Bronchial epithelial cell (primary cell): ENCODE measurements around the gene MPHOSPH6. TPM values are rescaled to one million over a fixed set of nuclear protein-coding genes. Genes with fewer than 3 reads are reported as not detected.

ENCODE experiments used
- DNase-seq: peaks from one replicate; pipeline ENCODE4 v3.0.0-alpha.2; 2010; ENCODE audit warnings: low read depth
- FAIRE-seq: peaks from 2 replicates; lab custom pipeline; 2011; peaks lifted over from hg19 to GRCh38; lab: Jason Lieb, UNC
- H3K27me3 ChIP-seq: 2 replicates; pipeline ENCODE4 v1.5.1; 2011; ENCODE audit warnings: low read length; ENCODE audit not compliant: control insufficient read depth, insufficient read depth
- H3K36me3 ChIP-seq: 2 replicates; pipeline ENCODE4 v1.5.1; 2011; ENCODE audit warnings: low read length; ENCODE audit not compliant: control insufficient read depth, insufficient read depth
- H3K4me3 ChIP-seq: 2 replicates; pipeline ENCODE4 v1.5.1; 2011; ENCODE audit warnings: mild to moderate bottlenecking, low read depth, low read length, control low read depth
- total RNA-seq: library from RNA; depleted of rRNA; stranded (reverse); fragments of >200 nt; gene quantifications from 2 replicates; pipeline ENCODE4 v1.2.1, GENCODE V29; 2014
- TF ChIP-seq, protein P1 (sequence below): IDR thresholded peaks from 2 replicates; pipeline ENCODE4 v1.5.1; 2011; ENCODE audit warnings: mild to moderate bottlenecking, moderate library complexity, low read length, control low read depth, inconsistent platforms; ENCODE audit not compliant: insufficient read depth, severe bottlenecking

Gene MPHOSPH6
- total RNA-seq, 1 donor from 2014 or later = 91.9 TPM

DNA sequence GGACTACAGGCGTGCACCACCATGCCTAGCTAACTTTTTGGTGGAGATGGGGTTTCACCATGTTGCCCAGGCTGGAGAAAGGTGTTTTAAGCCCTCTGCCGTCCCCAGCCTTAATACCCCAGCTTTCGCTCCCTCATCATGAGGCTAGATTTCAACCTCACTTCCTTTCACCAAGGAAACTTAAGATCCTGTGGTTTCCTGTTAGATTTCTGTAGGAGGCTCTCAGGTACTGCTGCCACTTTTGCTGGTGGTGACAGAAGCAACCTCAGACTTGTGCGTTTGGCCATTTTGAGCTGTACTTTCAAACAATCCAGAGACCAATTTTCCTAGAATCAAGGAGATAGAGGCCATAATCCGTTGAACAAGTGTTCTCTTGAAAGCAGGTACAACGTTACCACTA is 36.2 kb downstream of the MPHOSPH6 start:
- DNase-seq = no peak
- TF ChIP-seq, protein P1, sequence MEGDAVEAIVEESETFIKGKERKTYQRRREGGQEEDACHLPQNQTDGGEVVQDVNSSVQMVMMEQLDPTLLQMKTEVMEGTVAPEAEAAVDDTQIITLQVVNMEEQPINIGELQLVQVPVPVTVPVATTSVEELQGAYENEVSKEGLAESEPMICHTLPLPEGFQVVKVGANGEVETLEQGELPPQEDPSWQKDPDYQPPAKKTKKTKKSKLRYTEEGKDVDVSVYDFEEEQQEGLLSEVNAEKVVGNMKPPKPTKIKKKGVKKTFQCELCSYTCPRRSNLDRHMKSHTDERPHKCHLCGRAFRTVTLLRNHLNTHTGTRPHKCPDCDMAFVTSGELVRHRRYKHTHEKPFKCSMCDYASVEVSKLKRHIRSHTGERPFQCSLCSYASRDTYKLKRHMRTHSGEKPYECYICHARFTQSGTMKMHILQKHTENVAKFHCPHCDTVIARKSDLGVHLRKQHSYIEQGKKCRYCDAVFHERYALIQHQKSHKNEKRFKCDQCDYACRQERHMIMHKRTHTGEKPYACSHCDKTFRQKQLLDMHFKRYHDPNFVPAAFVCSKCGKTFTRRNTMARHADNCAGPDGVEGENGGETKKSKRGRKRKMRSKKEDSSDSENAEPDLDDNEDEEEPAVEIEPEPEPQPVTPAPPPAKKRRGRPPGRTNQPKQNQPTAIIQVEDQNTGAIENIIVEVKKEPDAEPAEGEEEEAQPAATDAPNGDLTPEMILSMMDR = no peak
- no peaks in the 10 kb centered on the region for H3K27me3 ChIP-seq
- no peaks in the 10 kb centered on the region for H3K36me3 ChIP-seq
- no peak for FAIRE-seq
- H3K4me3 ChIP-seq = no peak overlapping the region

DNA sequence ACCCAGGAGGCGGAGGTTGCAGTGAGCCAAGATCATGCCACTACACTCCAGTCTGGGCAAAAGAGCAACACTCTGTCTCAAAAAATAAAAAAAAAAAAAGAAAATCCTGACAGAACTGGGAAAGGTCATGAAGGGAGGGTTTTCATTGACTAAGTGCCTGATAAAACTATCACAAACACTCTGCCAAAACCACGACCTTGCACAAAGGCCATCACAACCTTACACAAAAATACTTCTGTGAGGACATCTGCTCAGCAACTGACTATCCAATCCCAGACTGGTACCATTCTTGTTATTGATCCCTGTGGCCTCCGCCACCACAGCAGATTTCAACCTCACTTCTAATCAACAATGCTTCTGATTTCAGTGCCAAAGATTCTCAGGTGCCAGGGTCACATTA is 40.1 kb downstream of the MPHOSPH6 start:
- Histone ChIP-seq H3K36me3 (no peaks in the 10 kb centered on the region), H3K27me3 (no peaks in the 10 kb centered on the region), H3K4me3 (no peak overlapping the region)
- DNase-seq (no peak), FAIRE-seq (no peak)
- TF ChIP-seq, protein P1 = no peak

- H3K4me3 ChIP-seq = no peak overlapping the region
- DNase-seq (no peak), FAIRE-seq (no peak)
- TF ChIP-seq, protein P1 = no peak
- H3K27me3 ChIP-seq = no peaks in the 10 kb centered on the region
- no peaks in the 10 kb centered on the region for H3K36me3 ChIP-seq
These were observed 45.4 kb downstream of the MPHOSPH6 start for GRCh38 chr16:82124651-82125050.

GRCh38 chr16:82119405-82119804 is 50.6 kb downstream of the MPHOSPH6 start:
- Histone ChIP-seq H3K27me3 (no peaks in the 10 kb centered on the region), H3K36me3 (no peaks in the 10 kb centered on the region), H3K4me3 (no peak overlapping the region)
- FAIRE-seq (no peak), DNase-seq (no peak)
- TF ChIP-seq, protein P1 = no peak

DNA sequence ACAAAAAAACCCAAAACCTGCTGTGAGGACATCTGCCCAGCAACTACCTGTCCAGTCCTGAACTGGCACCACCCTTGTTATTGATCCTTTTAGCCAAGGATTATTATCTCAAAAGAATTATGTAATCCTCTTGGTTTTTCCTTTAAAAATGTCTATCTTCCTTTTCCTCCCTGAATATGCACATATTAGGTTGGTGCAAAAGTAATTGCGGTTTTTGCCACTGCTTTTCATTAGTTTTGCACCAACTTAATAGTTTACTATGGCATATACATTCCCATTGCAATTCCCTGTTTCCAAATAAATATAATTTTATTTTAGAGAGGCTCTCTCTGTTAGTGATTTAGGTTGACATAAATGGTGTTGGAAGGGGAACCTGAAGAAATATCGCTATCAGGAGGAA is 51.3 kb downstream of the MPHOSPH6 start:
- no peak for FAIRE-seq
- H3K27me3 ChIP-seq = no peaks in the 10 kb centered on the region

GRCh38 chr16:82116535-82116934 is 53.5 kb downstream of the MPHOSPH6 start:
- FAIRE-seq (no peak), DNase-seq (no peak)
- TF ChIP-seq, protein P1 = no peak
- no peaks in the 10 kb centered on the region for H3K27me3 ChIP-seq
- no peak overlapping the region for H3K4me3 ChIP-seq
- H3K36me3 ChIP-seq = no peaks in the 10 kb centered on the region

More for the DNA sequence above, 51.3 kb downstream of the MPHOSPH6 start:
- no peak overlapping the region for H3K4me3 ChIP-seq
- H3K36me3 ChIP-seq = no peaks in the 10 kb centered on the region
- TF ChIP-seq, protein P1 = no peak
- DNase-seq = no peak
